Effector CD4-positive, alpha-beta T cell (primary cell): ENCODE results near the gene AK9.
"Not testable (repeated sequence)": the region's sequence is repeated elsewhere in the genome, so short reads cannot be mapped to it uniquely, and the experiment has no call there.

Experiments used
- DNase-seq: peaks from one replicate; pipeline ENCODE4 v3.0.0-alpha.2; 2020

Gene AK9

DNA sequence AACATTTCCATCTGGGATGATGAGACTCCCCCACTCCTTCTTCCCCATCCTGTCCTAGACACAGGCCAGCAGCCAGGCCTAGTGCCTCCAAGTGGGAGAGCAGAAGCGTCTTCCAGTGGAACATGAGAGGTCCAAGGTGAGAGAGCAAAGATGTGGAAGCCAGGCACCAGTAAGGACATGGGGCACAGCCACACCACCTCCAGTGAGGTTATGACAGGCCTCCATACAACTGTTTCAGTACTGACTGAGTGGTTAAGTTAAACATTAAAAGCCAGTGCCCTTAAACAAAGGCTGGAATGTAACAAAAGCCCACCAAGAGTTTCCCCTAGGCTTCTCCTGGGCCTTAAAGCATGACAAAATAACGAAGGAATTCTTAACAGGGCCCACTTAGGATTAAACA lies 213.3 kb downstream of the AK9 start:
- DNase-seq = no peak

DNA sequence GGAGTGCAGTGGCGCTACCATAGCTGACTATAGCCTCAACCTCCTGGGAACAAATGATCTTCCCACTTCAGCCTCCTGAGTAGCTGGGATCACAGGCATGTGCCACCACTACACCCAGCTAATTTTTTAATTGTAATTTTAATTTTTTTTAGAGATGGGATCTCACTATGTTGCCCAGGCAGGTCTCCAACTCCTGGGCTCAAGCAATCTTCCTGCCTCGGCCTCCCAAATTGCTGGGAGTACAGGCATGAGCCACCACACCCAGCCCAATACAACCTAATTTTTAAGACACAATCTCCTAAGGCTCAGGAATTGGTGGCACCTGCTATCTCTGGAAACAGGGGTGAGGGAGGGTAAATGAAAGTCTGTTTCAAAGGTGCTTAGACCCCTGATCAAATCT lies 213.8 kb downstream of the AK9 start:
- no peak for DNase-seq

DNA sequence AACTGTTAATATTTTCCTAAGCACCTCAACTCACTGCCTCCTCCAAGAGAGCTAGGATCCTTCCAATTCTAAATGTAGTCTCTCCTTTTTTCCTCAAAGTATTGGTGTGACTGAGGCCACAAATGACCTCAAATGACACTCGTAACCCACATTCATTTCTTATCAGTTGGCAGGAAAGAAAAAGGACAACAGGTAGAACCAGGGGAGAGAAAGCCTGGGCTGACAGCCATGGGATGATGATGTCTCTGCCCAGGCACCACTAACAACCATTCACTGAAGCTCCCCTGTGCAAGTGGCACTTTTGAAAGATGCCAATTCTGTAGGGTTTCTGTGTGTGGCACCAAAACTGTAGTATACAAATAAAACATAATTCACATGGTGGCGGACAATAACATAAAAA lies 215.4 kb downstream of the AK9 start:
- no peak for DNase-seq

DNA sequence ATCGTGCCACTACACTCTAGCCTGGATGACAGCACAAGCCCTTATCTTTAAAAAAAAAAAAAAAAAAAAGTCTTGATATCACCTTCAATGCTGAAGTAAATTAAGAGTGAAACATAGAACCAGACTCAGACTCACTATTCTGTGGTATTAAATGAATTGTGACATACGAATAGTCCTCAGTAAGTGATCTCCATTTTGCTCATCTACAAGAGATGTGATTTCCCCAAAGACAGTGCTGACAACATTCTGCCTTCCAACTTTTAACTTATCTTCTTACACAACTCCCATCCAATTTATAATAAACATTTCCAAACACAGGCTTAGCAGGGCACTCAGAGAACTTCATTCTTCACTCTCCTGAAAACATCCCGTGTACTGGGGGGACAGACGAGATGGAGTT lies 216.0 kb downstream of the AK9 start:
- no peak for DNase-seq

DNA sequence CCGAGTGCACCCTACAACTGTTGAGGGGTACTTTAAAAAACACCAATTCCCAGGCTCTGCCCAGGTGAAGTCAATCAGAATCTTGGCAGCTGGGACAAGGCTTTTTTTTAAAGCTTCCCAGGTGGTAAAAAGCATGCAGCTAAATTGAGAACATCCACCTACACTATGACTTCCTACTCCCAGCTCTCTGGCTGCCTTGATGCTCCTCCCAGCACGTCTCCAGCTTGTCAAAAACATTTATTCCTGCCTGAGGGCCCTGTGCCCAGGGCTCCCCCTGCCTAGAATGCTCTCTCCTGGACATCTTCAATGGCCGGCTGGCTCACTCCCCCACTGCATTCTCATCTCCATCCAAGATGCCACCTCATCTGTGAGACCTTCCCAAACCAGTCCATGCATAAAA lies 217.9 kb downstream of the AK9 start:
- DNase-seq = no peak

DNA sequence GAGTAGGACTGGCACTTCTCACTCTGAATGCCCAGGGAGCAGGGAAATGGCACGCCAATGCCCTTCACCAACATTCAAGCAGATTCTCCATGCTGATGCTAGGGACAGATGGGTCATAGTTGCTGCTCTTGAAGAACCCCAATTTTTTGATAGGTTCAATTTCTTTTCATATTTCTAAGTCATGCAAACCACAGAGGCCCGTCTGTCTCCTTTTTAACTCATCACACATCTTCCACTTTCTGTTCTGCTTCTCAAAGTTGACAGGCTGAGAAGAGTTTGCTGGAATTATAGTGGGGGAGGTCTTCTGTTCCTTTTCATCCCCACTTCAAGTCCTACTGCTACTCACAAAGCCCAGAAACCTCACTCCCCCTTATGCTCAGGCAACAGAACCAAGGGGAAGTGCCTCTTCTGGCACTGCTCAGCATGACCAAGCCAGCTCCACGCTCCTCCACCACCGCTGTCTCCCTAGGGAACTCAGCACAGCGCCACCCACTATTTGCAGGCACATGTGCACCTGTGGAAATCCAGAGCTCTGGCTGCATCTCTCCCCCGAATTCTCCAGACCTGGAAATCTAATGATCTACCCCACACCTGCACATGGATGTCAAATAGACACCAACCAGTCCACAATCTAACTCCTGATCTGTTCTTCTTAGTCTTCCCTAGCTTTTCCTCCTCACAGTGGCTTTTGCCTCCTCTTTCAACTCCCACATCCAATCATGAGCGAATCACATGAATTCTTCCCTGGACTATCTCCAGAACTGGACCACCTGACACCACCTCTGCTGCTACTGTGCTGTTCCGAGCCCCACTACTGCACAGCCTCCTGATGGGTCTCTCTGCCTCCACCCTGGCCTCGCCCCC lies 218.6 kb downstream of the AK9 start:
- DNase-seq = no peak

DNA sequence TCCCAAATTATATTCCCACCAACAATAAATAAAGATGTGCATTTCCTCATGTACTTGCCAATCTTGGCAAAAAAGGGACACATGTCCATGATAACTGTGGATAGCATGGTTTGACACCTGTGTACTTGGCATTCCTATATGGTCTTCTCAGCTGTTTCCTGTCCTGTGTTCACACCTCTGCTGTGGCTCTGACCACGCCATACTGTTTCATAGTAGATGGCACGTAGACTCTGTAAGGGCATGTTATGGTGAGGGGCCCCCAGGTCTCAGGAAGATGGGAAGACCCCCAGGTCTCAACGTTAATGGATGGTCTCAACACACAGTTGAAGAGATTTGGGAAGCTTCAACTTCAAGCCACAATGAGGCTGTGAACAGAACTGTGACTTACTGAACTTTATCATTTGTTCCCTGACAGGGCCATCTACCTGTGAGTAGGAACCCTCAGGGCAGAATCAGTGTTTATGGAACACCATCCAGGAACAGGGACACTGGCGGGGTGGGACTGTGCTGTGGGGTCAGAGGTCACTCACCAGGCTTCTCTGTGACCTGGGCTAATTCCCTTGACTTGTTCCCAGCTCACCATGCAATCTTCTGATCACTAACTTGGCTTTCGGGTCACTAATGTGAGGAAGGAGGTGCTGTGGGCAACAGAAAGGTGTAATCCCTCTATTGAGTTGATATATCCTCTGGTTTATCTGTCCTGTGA lies 219.7 kb downstream of the AK9 start:
- no peak for DNase-seq

DNA sequence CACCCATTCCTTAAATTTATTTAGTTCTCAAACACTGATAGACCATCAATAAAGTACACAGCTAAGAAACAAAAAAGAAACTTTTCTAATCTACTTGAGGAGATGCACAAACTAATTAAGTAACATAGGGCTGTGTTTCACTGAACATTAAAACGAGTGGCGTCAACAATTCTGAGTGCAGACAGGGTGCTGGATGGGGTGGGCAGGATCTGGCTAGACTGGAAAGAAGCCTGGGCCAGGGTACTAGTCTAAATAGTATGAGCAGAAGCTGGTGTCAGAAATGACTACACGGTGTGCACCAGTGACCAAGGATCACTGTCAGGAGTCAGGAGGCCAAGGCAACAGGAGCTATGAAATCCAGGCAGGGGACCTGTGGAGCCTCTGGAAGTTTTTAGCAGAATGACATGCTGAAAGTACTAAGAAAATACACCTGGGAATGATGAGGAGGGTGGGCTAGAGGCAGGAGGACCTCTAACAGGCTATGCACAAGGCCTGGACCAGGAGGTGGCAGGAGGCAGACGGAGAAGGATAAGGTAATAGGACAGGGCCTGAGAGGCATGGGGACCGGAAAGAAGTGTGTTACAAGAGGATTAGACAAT lies 221.3 kb downstream of the AK9 start:
- DNase-seq = no peak

DNA sequence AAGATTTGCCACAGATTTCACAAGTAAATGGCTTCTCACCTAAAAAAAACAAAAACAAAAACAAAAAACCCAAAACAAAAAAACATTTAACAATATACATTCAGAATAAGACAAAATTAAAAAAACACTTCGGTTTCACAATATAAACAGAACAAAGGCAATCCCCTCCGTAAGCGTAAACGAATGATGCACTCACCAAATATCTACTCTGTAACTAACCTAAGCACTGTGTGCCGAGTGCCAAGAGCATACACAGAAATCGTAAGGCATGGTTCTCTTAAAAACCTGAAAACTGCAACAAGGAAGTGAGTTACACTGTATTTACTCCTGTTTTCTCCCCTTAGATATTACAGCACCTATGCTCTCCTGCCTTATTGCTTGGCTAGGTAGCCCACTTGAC lies 223.3 kb downstream of the AK9 start:
- no peak for DNase-seq

DNA sequence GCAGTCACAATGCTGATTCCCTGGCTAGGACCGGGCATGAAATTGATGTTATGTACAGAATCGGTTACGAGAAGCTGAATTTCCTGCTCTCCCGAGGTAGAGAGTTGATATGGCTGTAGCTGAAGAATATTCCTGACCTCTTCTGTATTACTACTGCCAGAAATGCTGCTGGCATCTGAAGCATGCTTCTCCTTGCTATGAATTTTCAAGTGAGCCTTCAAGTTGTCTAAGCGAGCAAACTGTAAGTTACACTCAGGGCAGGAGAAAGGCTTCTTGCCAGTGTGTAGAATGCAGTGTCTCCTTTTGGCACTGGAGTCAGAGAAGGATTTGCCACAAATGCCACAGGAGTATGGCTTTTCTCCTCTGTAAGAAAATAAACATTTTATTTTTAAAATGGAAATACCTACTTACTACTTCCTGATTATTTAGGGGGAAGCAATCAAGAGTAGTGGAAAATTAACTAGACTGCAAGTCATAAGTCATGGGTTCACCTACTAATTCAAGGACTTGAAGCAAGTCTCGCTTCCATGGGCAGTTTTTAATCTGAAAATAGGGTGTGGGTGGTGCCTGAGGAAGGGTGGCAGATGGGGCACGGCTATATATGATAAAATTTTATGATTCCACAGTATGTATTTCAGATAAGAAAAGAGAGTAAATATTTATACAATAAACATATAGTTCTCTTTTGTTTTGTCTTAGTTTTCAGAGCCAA lies 224.6 kb downstream of the AK9 start:
- DNase-seq = no peak

DNA sequence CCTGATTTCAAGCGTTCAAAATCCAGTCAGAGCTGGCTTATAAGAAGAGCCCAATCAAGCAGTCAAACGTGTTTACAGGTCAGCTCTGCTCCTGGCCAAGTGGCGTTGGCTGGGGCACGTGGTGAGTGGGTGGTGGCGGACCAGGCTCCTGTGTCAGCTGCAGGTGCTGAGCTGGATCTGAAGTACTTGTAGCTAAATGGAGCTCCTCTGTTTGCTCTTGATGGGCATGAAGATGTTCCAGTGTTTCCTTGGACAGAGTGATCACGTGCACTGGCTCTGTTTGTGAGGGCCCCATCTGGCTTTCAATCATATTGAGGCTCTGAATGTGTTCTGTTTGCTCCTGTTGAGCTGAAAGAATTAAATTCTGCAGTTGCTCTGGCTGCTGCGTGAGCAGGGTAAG lies 225.2 kb downstream of the AK9 start:
- DNase-seq = no peak

DNA sequence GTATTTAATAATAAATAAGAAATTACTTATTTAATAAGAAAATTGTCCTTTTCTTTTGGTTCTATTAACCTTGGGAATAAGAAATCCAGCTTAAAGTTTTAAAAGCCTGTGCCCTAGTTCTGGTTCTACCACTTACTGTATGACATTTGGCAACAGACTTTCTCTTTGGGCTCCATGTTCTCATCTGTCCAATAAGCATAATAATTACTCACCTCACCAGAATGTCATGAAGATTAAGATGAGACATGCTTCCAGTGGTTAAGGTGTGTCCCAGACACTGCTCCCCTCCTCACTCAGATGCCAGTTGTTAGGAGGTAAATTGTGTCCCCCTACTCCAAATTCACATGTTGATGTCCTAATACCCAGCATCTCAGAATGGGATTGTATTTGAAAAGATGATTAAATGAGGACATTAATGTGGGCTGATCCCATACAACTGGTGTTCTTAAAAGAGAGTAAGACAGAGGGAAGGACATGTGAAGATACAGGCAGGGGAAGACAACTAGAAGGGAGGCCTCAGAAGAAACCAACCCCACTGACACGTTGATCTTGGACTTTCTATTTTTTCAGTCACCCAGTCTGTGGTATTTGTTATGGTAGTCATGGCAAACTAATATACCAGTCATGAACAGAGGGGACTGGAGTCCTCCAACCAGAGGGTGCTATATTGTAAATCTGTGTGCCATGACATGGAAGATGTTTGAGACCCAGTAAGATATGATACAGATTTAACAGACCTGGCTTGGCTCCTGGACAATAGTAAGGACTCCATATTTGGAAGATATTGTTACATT lies 229.1 kb downstream of the AK9 start:
- DNase-seq = no peak

DNA sequence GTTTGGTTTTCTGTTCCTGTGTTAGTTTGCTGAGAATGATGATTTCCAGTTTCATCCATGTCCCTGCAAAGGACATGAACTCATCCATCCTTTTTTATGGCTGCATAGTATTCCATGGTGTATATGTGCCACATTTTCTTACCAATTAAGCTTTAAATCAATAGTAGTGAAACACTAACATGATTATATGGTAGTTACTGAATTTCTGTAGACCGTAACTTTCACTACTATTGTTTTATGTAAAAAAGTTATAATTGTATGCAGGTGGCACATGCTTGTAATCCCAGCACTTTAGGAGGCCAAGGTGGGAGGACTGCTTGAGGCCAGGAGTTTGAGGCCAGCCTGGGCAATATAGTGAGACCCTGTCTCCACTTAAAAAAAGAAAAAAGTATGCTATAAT lies 229.8 kb downstream of the AK9 start:
- DNase-seq = not testable (repeated sequence)

DNA sequence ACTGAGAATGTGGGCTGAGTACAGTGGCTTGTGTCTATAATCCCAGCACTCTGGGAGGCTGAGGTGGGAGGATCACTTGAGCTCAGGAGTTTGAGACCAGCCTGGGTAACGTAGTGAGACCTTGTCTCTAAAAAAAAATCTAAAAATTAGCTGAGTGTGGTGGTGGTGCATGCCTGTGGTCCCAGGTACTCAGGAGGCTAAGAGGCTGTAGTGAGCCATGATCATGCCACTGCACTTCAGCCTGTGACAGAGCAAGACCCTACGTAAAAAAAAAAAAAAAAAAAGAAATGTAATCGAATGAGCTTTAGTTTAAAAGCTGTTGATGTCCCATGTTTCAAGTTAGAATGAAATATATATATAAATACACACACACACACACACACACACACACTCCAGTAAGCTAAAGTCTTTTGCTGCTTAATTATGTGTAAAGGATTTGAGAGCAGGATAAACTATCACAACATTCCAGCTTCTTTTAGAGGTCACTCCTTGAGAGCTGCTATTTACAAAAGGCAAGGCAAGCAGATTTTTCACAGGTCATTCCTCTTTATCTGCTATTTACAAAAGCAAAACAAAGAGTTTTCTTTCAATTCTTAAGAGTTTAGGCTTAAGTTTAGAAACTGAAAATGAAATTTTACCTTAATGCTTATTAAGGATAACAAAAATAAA lies 230.7 kb downstream of the AK9 start:
- DNase-seq = no peak

DNA sequence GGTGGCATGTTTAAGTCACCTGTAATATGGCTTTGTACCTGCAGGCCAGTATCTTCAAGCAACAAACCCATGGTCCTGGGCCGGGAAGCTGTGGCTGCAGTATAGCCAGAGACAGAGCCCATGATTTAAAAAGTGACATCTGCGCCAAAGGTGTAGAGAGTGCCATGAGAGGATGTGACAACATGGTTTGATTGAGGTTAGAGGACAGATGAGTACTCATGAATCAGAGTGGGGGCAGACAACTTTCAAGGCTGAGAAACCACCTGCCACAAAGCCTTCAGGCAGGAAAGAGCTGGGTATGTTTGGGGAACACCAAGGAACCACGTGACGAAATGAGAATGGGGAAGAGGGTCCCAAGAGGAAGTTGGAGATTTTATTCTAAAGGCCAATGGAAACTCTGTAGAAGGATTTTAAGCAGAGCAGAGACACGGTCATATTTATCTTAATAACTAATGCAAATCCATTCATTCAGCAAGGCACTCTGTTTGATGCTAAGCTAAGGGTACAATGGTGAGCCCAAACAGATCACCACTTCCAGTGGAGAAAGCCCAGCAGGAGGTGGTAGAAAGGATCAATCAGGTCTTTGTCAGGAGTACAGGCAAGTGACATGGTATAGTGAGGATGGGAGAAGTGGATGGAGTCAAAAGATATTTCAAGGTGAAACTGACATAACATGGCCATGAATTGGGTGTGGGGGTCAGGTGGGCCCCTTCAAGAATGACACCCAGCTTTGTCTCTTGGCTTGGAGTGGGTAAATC lies 232.0 kb downstream of the AK9 start:
- DNase-seq = no peak

DNA sequence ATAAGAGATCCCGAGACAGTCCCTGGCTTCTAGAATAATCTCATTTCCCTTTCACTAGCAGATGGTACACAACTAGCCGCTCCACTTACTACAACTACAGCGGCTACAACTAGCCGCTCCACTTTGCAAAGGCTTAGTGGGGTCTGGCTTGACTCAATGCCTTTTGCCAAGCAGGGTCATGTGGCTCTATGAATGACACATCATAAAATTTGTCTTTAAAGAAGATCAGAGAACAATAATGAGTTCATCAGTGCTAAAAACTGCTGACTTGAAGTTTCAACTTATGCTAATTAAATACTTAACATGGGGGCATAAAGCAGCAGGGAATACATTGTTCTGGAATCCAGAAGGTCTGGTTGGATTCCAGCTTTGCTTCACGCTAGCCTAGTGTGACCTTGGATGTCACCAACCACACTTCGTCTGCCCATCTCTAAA lies 233.4 kb downstream of the AK9 start:
- DNase-seq = no peak

DNA sequence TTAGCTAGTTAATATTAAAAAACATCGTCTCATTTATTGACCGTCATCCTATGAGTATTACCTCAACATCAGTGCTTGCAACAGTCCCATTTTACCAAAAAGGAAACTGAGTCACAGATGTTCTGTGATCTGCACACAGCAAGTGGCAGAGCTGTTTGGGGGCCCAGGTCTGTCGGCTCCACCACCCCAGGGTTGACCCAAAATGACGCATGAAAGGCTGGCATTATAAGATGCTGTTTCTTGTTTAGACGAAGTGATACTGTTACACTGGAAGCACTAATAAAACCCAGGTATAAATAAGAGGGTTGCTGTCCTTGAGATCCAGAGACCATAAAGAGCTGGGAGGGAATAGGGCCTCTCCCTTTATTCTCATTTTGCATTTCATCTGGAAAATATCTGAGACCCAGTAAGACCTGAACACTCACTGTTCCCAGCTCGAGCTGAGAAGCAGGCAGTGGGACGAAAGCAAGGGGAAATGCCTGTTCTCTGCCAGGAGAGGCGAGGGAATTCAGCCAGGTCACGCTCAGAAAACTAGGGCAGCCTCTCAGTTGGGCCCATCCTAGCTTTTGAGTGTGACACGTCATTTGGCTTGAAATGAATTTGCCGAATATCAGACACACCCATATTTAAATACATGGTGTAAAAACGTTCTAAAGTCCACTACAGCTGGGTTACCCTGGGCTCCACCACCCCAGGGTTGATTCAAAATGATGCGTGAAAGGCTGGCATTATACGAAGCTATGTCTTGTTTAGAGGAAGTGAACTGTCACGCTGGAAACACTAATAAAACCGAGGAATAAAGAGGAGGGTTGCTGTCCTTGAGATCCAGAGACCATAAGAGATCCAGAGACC lies 234.1 kb downstream of the AK9 start:
- DNase-seq = no peak

DNA sequence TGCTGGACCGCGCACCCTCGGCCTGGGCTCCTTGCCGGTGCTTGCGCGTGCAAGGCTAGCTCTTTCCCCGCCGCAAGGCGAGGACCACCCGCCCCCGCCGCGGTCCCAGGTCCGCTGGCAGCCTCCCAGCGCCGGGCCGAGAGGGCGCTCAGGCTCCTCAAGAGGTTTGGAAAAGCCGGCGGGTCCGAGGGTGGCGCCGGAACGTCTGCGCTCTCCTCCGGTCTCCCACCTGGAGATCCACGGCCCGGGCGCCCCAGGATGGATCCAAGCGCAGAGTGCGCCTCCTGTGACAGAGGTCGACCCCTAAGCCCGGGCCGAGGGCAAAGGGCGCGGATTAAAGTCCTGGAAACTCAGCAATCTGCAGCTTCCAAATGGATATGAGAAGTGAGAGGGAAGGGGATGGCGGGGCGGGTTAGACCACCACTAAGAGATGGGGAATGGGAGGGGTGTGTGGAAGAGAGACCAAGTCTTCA lies 234.9 kb downstream of the AK9 start:
- DNase-seq = no peak

DNA sequence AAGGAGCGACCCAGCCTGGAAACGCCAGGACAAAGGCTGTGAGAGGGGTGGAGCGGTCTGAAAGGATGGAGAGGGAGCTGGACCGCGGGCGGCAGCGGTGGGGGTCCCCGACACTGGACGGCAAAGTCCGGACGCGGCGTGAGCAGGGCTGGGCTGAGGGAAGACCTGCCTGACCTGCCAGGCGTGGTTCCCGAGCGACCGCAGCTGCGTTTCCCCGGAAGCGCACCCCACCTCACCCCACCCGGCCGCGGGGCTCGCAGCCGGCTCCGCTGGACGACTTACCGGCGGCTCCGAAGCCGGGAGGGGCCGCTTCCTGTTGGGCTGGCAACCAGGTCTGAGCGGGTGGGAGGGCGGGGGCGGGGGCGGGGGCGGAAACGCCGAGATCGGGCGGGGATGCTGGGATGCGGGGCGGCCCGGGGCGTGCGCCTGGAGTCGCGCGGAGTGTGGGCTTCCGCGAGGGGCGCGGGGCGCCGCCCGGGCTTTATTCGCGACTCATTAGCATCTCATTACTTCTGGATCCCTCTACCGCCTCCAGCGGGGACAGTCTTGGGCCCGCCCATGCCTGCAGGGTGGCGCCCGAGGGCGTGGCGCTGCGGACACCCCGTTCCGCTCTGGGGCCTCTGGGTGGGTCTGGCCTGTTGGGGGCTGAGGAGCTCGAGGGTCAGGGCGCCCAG lies 235.4 kb downstream of the AK9 start, which contains the start of gene MICAL1:
Gene MICAL1 (minus strand): TSS at position 336 of the 674 bp plus-strand sequence. CDS start 1,576 bp downstream, outside the sequence.
- DNase-seq = peak; percentile 79
